PFSK-1 (cell line): ENCODE measurements around the gene SAMD4B.

ENCODE experiments used
- POLR2AphosphoS5 ChIP-seq: IDR thresholded peaks from 2 replicates; pipeline ENCODE4 v1.6.1; 2012; ENCODE audit warnings: low read depth, mild to moderate bottlenecking, control low read depth, low read length, moderate library complexity
- REST ChIP-seq, 2 experiments: IDR thresholded peaks; 2 replicates each; pipeline versions ENCODE4 v1.6.1 to v1.8.0; 2011 to 2012; ENCODE audit warnings: low read depth in 2 of 2, low read length in 2 of 2, control low read depth in 1 of 2, inconsistent platforms in 1 of 2, mild to moderate bottlenecking in 1 of 2, moderate library complexity in 1 of 2; ENCODE audit not compliant: insufficient read depth in 1 of 2
- SIN3A ChIP-seq: IDR thresholded peaks from 2 replicates; pipeline ENCODE4 v1.6.1; 2012; ENCODE audit warnings: mild to moderate bottlenecking, low read length, moderate library complexity, borderline replicate concordance; ENCODE audit not compliant: insufficient read depth
- TAF1 ChIP-seq: IDR thresholded peaks from 2 replicates; pipeline ENCODE4 v1.6.1; 2012; ENCODE audit warnings: low read length, control low read depth, borderline replicate concordance; ENCODE audit not compliant: insufficient read depth

DNA sequence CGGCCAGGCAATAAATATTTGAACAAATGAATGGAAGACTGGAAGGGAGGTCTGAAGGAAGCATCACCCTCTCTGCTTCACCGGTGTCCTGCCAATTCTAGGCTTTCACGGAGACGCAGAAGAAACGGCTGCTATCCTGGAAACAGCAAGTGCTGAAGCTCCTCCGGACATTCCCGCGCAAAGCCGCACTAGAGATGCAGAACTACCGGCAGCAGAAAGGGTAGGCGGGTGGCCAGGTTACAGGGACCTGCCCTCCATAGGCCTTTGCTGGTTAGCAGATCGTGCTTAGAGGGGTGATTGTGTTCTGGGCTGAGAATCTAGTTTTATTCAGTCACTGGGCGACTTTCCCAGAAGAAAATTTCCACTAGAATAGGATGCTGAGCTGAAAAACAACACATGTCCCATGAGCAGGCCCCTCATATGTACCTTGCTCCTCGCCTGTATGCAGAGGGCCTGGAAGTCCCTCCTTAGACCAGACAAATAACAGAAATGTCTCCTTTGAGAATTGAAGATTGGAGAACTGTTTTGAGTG is 37.7 kb downstream of the SAMD4B start:
- TF ChIP-seq REST (IDR thresholded peaks at IDR 0.05; ENCODE audit: insufficient read depth in 1 of 2, low read depth in 2 of 2, low read length in 2 of 2): no peak
- no peak for TF ChIP-seq POLR2AphosphoS5
- TF ChIP-seq TAF1: no peak
- no peak for TF ChIP-seq SIN3A
